NOMO-1 treated with dmso at 0.1 percent for 144 hours (cell line): Measurements from ENCODE around the gene DSG1.
"Not testable (repeated sequence)": the region's sequence is repeated elsewhere in the genome, so short reads cannot be mapped to it uniquely, and the experiment has no call there.

Experiments used
- DNase-seq: peaks from one replicate; lab custom pipeline; 2025; ENCODE audit not compliant: unreplicated experiment; lab: John Stamatoyannopoulos, UW

Gene DSG1

GRCh38 chr18:31329787-31330438 lies 12.0 kb downstream of the DSG1 start:
- no peak for DNase-seq

GRCh38 chr18:31343454-31343853 lies 25.5 kb downstream of the DSG1 start:
- no peak for DNase-seq

GRCh38 chr18:31353336-31353735 lies 35.4 kb downstream of the DSG1 start:
- DNase-seq = not testable (repeated sequence)

GRCh38 chr18:31354990-31355389 lies 37.0 kb downstream of the DSG1 start:
- no peak for DNase-seq

- DNase-seq = no peak
Measured at GRCh38 chr18:31356025-31356424, 38.1 kb downstream of the DSG1 start.

GRCh38 chr18:31364190-31364589 lies 46.2 kb downstream of the DSG1 start:
- no peak for DNase-seq

GRCh38 chr18:31369478-31369877 lies 51.5 kb downstream of the DSG1 start:
- DNase-seq = no peak

GRCh38 chr18:31371989-31372388 lies 54.0 kb downstream of the DSG1 start:
- no peak for DNase-seq

- DNase-seq = no peak
Measured at GRCh38 chr18:31373641-31374040, 55.7 kb downstream of the DSG1 start.

- no peak for DNase-seq
Measured at GRCh38 chr18:31376477-31376876, 58.5 kb downstream of the DSG1 start, which contains the start of gene DSG4. Gene DSG4 (plus strand): TSS chr18:31376777. CDS start chr18:31376912, 135 bp downstream.

- no peak for DNase-seq
Measured at GRCh38 chr18:31380912-31381311, 63.0 kb downstream of the DSG1 start.

GRCh38 chr18:31382107-31382506 lies 64.1 kb downstream of the DSG1 start:
- DNase-seq = no peak

GRCh38 chr18:31386741-31387140 lies 68.8 kb downstream of the DSG1 start:
- peak; percentile 24 for DNase-seq

- DNase-seq = no peak
Measured at GRCh38 chr18:31393286-31393685, 75.3 kb downstream of the DSG1 start.

- no peak for DNase-seq
Measured at GRCh38 chr18:31396796-31397612, 79.0 kb downstream of the DSG1 start.

- DNase-seq = no peak
Measured at GRCh38 chr18:31398191-31398590, 80.2 kb downstream of the DSG1 start.

- DNase-seq = no peak
Measured at GRCh38 chr18:31399306-31400032, 81.5 kb downstream of the DSG1 start.

GRCh38 chr18:31401156-31402025 lies 83.4 kb downstream of the DSG1 start:
- no peak for DNase-seq

GRCh38 chr18:31402026-31402373 lies 84.0 kb downstream of the DSG1 start:
- DNase-seq = no peak

- no peak for DNase-seq
Measured at GRCh38 chr18:31403409-31403808, 85.4 kb downstream of the DSG1 start.
